PC-3 (cell line): ENCODE results near the gene REPS2. TPM values are rescaled to one million over a fixed set of nuclear protein-coding genes. Genes with fewer than 3 reads are reported as not detected.
"Not testable (repeated sequence)": the region's sequence is repeated elsewhere in the genome, so short reads cannot be mapped to it uniquely, and the experiment has no call there.

Experiments used
- ATAC-seq: fragments of 200-7000 bp; cut with Tn5 transposase; 2 replicates; pipeline ENCODE4 v1.9.1; 2020; ENCODE audit warnings: mild to moderate bottlenecking, moderate library complexity
- BruUV-seq: library from RNA; stranded (reverse); fragments of 400-500 nt; replicated peaks from 2 replicates; lab custom pipeline; 2021; lab: Mats Ljungman, UMichigan
- CTCF ChIA-PET: fragments of 300-600 bp; sonication (Branson Sonifier 250); formaldehyde crosslinking; loops from one replicate; lab custom pipeline; 2022; ENCODE audit warnings: antibody characterized with exemption; lab: Charles Lee
- POLR2A ChIA-PET: fragments of 300-600 bp; sonication (Branson Sonifier 250); formaldehyde crosslinking; loops from one replicate; lab custom pipeline; 2022; ENCODE audit warnings: antibody characterized with exemption; ENCODE audit not compliant: unreplicated experiment; lab: Charles Lee
- DNase-seq: peaks from one replicate; pipeline ENCODE4 v3.0.0-alpha.2; 2015
- H2AFZ ChIP-seq: fragments of 300-600 bp; sonication (generic); 2 replicates; pipeline ENCODE4 v1.6.0; 2016; ENCODE audit warnings: antibody characterized with exemption, low read length
- H3F3A ChIP-seq: fragments of 300-600 bp; sonication (generic); one replicate; pipeline ENCODE4 v1.6.0; 2017; ENCODE audit warnings: antibody characterized with exemption, low read length, control low read depth, mild to moderate bottlenecking; ENCODE audit not compliant: unreplicated experiment
- H3K27ac ChIP-seq: fragments of 300-600 bp; sonication (generic); 2 replicates; pipeline ENCODE4 v1.5.1; 2016; ENCODE audit warnings: mild to moderate bottlenecking, low read length
- H3K27me3 ChIP-seq: fragments of 300-600 bp; sonication (generic); 2 replicates; pipeline ENCODE4 v1.6.1; 2016; ENCODE audit warnings: low read length, mixed read lengths
- H3K36me3 ChIP-seq: fragments of 300-600 bp; sonication (generic); 2 replicates; pipeline ENCODE4 v1.6.1; 2016; ENCODE audit warnings: low read depth, mixed run types, low read length, mixed read lengths
- H3K4me1 ChIP-seq: fragments of 300-600 bp; sonication (generic); 2 replicates; pipeline ENCODE4 v1.5.1; 2016; ENCODE audit warnings: low read length; ENCODE audit not compliant: insufficient read depth
- H3K4me2 ChIP-seq: fragments of 300-600 bp; sonication (generic); 2 replicates; pipeline ENCODE4 v1.6.0; 2016; ENCODE audit warnings: low read length
- H3K4me3 ChIP-seq: fragments of 300-600 bp; sonication (generic); 2 replicates; pipeline ENCODE4 v1.5.1; 2016; ENCODE audit warnings: mild to moderate bottlenecking, low read length, mixed read lengths
- H3K79me2 ChIP-seq: fragments of 300-600 bp; sonication (generic); 2 replicates; pipeline ENCODE4 v1.6.1; 2017; ENCODE audit warnings: low read length, mixed read lengths
- H3K9ac ChIP-seq: fragments of 300-600 bp; sonication (generic); 2 replicates; pipeline ENCODE4 v1.6.0; 2016; ENCODE audit warnings: mild to moderate bottlenecking, low read length
- H3K9me2 ChIP-seq: fragments of 300-600 bp; sonication (generic); replicated peaks from 2 replicates; pipeline ENCODE4 v1.6.1; 2016; ENCODE audit warnings: mixed run types, low read length, mixed read lengths
- H3K9me3 ChIP-seq: fragments of 300-600 bp; sonication (generic); 2 replicates; pipeline ENCODE4 v1.6.1; 2016; ENCODE audit warnings: low read length, mixed read lengths
- H4K20me1 ChIP-seq: fragments of 300-600 bp; sonication (generic); 2 replicates; pipeline ENCODE4 v1.6.1; 2016; ENCODE audit warnings: low read length, mixed read lengths
- EZH2 ChIP-seq: fragments of 300-600 bp; sonication (generic); IDR thresholded peaks from one replicate; pipeline ENCODE4 v1.6.1; 2017; ENCODE audit warnings: antibody characterized with exemption, mild to moderate bottlenecking, low read length; ENCODE audit not compliant: unreplicated experiment
- EZH2phosphoT487 ChIP-seq: fragments of 300-600 bp; sonication (generic); IDR thresholded peaks from 2 replicates; pipeline ENCODE4 v1.6.1; 2018; ENCODE audit warnings: mild to moderate bottlenecking, antibody characterized with exemption, low read length, borderline replicate concordance
- intact Hi-C: fragments of 100-400 bp; cut with micrococcal nuclease; formaldehyde crosslinking; loops from 2 replicates; pipeline ENCODE4 v1.9.0; 2023
- total RNA-seq: library from RNA; depleted of rRNA; stranded (reverse); fragments of >200 nt; gene quantifications from 2 replicates; pipeline ENCODE4 v1.2.3, GENCODE V29; 2014
- TF ChIP-seq, protein P1 (sequence below): fragments of 300-600 bp; sonication (generic); conservative IDR thresholded peaks from 2 replicates; pipeline ENCODE4 v1.5.1; 2017; ENCODE audit warnings: antibody characterized with exemption, low read depth, mild to moderate bottlenecking, low read length

The REPS2 gene
- total RNA-seq, 1 experiment from 2014 or later: 6.3 TPM

DNA sequence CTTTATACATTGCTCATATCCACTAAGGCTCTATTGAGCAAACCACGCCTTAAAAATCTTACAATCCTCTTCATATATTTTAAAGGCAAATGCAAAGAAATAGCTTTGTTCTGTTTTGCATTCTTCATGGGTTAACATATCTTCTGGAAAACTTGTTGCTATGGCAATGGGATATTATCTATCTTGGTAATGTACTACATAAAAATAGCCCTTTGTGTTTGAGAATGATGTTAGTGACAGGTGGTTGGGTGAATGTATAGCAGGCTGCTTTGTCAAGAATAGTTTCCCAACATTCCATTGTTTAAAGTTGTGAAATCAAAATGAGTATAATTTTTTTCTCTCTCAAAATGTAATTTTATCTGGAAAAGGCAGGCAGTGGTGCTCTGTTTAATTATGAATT lies 16.8 kb downstream of the REPS2 start:
- H2AFZ ChIP-seq: no peak overlapping the region
- no peaks in the 10 kb centered on the region for H3K9me2 ChIP-seq
- DNase-seq: no peak
- H3K27ac ChIP-seq: no peak overlapping the region
- intact Hi-C loops: no loop called here
- no peak overlapping the region for H3K4me2 ChIP-seq
- no TSS peak for BruUV-seq
- no peaks in the 10 kb centered on the region for H3K36me3 ChIP-seq
- no peaks in the 10 kb centered on the region for H3K9me3 ChIP-seq
- no peaks in the 10 kb centered on the region for H3K79me2 ChIP-seq
- no peak for TF ChIP-seq EZH2phosphoT487
- TF ChIP-seq EZH2: no peak
- TF ChIP-seq, protein P1, sequence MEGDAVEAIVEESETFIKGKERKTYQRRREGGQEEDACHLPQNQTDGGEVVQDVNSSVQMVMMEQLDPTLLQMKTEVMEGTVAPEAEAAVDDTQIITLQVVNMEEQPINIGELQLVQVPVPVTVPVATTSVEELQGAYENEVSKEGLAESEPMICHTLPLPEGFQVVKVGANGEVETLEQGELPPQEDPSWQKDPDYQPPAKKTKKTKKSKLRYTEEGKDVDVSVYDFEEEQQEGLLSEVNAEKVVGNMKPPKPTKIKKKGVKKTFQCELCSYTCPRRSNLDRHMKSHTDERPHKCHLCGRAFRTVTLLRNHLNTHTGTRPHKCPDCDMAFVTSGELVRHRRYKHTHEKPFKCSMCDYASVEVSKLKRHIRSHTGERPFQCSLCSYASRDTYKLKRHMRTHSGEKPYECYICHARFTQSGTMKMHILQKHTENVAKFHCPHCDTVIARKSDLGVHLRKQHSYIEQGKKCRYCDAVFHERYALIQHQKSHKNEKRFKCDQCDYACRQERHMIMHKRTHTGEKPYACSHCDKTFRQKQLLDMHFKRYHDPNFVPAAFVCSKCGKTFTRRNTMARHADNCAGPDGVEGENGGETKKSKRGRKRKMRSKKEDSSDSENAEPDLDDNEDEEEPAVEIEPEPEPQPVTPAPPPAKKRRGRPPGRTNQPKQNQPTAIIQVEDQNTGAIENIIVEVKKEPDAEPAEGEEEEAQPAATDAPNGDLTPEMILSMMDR: no peak
- H3K9ac ChIP-seq: no peak overlapping the region
- no peak overlapping the region for H3K4me3 ChIP-seq
- no peaks in the 10 kb centered on the region for H3K4me1 ChIP-seq
- ChIA-PET CTCF (no interaction called here), POLR2A (no interaction called here)
- H4K20me1 ChIP-seq: no peaks in the 10 kb centered on the region
- no peaks in the 10 kb centered on the region for H3F3A ChIP-seq
- no peak for ATAC-seq
- no peaks in the 10 kb centered on the region for H3K27me3 ChIP-seq

DNA sequence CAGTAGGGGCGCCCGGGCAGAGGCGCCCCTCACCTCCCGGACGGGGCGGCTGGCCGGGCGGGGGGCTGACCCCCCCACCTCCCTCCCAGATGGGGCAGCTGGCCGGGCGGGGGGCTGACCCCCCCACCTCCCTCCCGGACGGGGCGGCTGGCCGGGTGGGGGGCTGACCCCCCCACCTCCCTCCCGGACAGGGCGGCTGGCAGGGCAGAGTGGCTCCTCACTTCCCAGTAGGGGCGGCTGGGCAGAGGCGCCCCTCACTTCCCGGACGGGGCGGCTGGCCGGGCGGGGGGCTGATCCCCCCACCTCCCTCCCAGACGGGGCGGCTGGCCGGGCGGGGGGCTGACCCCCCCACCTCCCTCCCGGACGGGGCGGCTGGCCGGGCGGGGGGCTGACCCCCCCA lies 18.5 kb downstream of the REPS2 start:
- POLR2A ChIA-PET, H3K9me2 ChIP-seq, H3K9me3 ChIP-seq, H3K27ac ChIP-seq, ATAC-seq, intact Hi-C loops, H3K4me2 ChIP-seq, H3K79me2 ChIP-seq, H3K4me3 ChIP-seq, H4K20me1 ChIP-seq, H3K36me3 ChIP-seq, H2AFZ ChIP-seq, CTCF ChIA-PET, H3K27me3 ChIP-seq, H3F3A ChIP-seq, DNase-seq, H3K4me1 ChIP-seq, H3K9ac ChIP-seq, BruUV-seq: not testable (repeated sequence)

DNA sequence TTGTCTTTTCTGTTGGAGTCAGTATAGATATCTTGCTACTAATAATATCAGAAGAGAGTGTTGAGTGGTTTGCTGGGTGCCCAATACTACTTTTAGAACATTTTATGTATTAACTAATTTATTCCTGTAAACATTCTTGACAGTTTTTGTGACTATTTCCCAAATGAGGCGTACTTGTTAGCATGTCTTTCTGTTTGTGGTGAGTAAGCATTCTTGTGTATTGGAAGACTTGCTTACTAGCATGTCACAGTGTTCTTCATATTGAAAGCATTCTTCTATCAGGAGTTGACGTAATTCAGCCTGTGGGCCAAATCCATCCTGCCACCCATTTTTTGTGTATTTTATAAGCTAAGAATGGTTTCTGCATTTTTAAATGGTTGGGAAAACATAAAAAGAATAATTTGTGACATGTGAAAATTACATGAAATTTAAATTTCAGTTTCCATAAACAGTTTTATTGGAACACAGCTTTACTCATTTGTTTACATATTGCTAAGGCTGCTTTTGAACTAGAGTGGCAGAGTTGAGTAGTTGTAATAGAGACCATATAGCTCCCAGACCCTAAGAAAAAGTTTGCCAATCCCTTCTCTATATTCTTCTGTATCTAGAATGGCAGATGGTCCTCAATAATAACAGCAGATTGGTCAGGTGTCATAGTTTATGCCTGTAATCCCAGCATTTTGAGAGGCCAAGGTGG lies 20.4 kb downstream of the REPS2 start:
- CTCF ChIA-PET: no interaction called here
- Histone ChIP-seq H3F3A (no peaks in the 10 kb centered on the region), H3K9ac (no peak overlapping the region), H3K9me2 (no peaks in the 10 kb centered on the region), H3K79me2 (no peaks in the 10 kb centered on the region), H3K9me3 (no peaks in the 10 kb centered on the region), H3K4me1 (no peaks in the 10 kb centered on the region), H3K27me3 (no peaks in the 10 kb centered on the region), H3K4me3 (no peak overlapping the region), H2AFZ (no peak overlapping the region), H3K27ac (no peak overlapping the region), H4K20me1 (no peaks in the 10 kb centered on the region), H3K36me3 (no peaks in the 10 kb centered on the region), H3K4me2 (no peak overlapping the region)
- POLR2A ChIA-PET: no interaction called here
- BruUV-seq: no TSS peak
- TF ChIP-seq, protein P1: no peak
- no peak for TF ChIP-seq EZH2
- DNase-seq: no peak
- ATAC-seq: no peak
- intact Hi-C loops: no loop called here

DNA sequence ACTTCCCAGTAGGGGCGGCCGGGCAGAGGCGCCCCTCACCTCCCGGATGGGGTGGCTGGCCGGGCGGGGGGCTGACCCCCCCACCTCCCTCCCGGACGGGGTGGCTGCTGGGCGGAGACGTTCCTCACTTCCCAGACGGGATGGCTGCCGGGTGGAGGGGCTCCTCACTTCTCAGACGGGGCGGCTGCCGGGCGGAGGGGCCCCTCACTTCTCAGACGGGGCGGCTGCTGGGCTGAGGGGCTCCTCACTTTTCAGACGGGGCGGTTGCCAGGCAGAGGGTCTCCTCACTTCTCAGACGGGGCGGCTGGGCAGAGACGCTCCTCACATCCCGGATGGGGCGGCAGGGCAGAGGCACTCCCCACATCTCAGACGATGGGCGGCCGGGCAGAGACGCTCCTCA lies 22.3 kb downstream of the REPS2 start:
- H3K27ac ChIP-seq, H3K79me2 ChIP-seq, DNase-seq, H3K27me3 ChIP-seq, H3K9me3 ChIP-seq, H3K9ac ChIP-seq, H3F3A ChIP-seq, H3K9me2 ChIP-seq, H4K20me1 ChIP-seq, BruUV-seq, intact Hi-C loops, H3K4me2 ChIP-seq, POLR2A ChIA-PET, H3K36me3 ChIP-seq, ATAC-seq, H3K4me3 ChIP-seq, CTCF ChIA-PET, H3K4me1 ChIP-seq, H2AFZ ChIP-seq: not testable (repeated sequence)
